ENCODE data around the gene SIK2. TPM values are rescaled to one million over a fixed set of nuclear protein-coding genes. Genes with fewer than 3 reads are reported as not detected.
A peak's percentile ranks its signal among the peaks of the same experiment; 100 is the strongest.
"Not testable (repeated sequence)": the region's sequence is repeated elsewhere in the genome, so short reads cannot be mapped to it uniquely, and the experiment has no call there.

SIK2 gene
- total and polyA plus RNA-seq, 2 donors = 10.4 to 14.2 TPM

DNA sequence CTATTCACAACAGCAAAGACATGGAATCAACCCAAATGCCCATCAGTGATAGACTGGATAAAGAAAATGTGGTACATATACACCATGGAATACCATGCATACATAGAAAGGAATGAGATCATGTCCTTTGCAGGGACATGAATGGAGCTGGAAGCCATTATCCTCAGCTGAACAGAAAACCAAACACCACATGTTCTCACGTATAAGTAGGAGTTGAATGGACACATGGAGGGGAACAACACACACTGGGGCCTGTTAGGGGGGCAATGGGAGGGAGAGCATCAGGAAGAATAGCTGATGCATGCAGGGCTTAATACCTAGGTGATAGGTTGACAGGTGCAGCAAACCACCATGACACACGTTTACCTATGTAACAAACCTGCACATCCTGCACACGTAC lies 115.4 kb downstream of the SIK2 start:
- not testable (repeated sequence) for H3K4me3 ChIP-seq (ENCODE audit: low read depth, low read length); DNase-seq (ENCODE audit: extremely low spot score); H3K36me3 ChIP-seq (ENCODE audit: insufficient read depth); H3K4me1 ChIP-seq (ENCODE audit: insufficient read depth); H3K27ac ChIP-seq (ENCODE audit: low read depth)
- WGBS = 92% methylated on average over 3 of the region's 3 CpGs

DNA sequence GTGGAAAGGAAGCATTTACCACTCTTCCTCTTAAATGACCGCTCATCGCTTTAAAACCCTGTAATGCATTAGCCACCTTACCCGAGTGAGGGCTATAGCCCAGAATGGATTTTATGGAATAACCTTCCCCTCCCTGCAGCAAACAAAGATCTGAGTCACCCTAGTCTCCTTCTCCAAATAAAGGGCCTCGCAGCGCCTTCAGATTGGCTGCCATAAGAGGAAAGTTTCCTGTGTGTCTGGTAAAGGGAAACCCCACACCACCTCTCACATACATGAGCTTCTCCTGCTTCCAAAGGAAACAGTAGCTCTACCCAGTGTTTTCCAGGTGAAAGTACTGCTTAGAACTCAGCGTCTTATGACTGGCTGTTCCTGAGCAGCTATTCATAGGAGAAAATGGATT lies 116.2 kb downstream of the SIK2 start:
- 39% methylated on average over 6 of the region's 6 CpGs for WGBS
- no peaks in the 10 kb centered on the region for H3K4me1 ChIP-seq (ENCODE audit: insufficient read depth)
- H3K36me3 ChIP-seq (ENCODE audit: insufficient read depth) = peaks cover 6% of the 10 kb centered on the region
- no peak for DNase-seq (ENCODE audit: extremely low spot score)
- H3K27ac ChIP-seq (ENCODE audit: low read depth) = no peak overlapping the region
- H3K4me3 ChIP-seq (ENCODE audit: low read depth, low read length) = no peak overlapping the region

DNA sequence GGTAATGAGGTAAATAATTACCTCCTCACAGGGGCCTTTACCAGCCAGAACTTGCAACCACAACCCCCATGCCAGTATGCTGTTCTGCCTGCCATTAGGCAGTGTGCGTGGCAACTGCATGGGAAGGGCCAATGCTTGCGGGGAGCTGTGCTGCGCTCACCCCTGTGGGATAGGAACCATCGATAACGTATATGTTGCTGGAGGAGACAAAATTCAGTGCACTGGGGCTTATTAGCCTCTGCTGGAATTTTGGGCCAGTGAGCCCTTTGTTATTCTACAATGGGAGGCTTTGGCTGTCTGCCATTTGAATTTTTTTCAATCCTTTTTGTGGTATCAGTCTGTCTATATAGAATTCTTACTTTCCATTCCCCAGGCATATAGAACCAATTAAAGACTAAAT lies 116.6 kb downstream of the SIK2 start:
- Histone ChIP-seq H3K27ac (ENCODE audit: low read depth) (no peak overlapping the region), H3K36me3 (ENCODE audit: insufficient read depth) (peaks cover 6% of the 10 kb centered on the region), H3K4me1 (ENCODE audit: insufficient read depth) (no peaks in the 10 kb centered on the region), H3K4me3 (ENCODE audit: low read depth, low read length) (no peak overlapping the region)
- 88% methylated on average over 5 of the region's 5 CpGs for WGBS
- DNase-seq (ENCODE audit: extremely low spot score) = no peak

DNA sequence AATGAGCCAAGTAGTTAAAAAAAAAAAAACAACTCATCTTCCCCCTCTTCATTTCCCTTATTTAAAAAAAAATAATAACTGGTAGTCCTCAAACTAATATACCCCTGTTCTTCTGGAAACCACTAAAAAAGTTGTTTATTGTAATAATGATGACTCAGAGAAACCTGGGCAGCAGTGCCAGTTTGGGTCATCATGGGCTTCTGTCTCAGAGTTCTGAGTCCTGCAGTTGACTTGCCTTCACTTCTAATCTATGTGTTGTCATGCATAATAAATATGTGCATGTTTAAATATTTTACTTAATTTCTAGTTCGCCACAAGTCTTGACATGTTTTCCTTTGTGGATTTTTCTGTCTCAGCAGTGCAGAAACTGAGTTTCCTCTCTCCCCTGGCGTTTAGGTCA lies 117.1 kb downstream of the SIK2 start:
- peaks cover 6% of the 10 kb centered on the region for H3K36me3 ChIP-seq (ENCODE audit: insufficient read depth)
- DNase-seq (ENCODE audit: extremely low spot score) = no peak
- H3K27ac ChIP-seq (ENCODE audit: low read depth) = peak overlapping the region; percentile 40
- whole genome bisulfite sequencing = 88% methylated on average over 2 of the region's 2 CpGs
- no peaks in the 10 kb centered on the region for H3K4me1 ChIP-seq (ENCODE audit: insufficient read depth)
- no peak overlapping the region for H3K4me3 ChIP-seq (ENCODE audit: low read depth, low read length)

DNA sequence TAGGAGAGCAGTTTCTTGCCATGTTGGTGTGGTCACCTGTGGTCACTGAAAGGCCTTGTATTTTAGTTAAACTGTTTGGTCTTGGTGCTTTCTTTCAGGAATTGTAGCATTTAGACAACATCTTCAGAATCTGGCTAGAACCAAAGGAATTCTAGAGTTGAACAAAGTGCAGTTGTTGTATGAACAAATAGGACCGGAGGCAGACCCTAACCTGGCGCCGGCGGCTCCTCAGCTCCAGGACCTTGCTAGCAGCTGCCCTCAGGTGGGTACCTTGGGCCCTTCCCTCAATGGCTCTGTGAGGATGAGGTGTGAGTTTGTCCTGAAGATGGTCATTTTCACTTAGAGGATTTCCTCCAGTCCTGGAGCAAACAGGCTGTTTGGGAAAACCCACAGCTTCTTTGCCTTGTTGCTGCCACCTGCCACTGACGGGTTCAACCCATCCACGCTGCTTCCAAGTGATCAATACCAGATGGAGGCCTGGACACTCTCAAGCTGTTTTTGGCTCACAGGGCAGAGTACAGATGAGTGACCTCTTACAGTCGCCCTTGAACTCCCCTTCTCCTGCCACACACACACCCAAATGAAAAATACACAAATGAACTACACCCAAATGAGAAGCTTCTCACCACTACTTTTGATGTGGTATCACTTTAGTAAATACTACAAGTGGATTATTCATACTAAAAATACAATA lies 118.7 kb downstream of the SIK2 start:
- Histone ChIP-seq H3K4me1 (ENCODE audit: insufficient read depth) (no peaks in the 10 kb centered on the region), H3K36me3 (ENCODE audit: insufficient read depth) (peaks cover 6% of the 10 kb centered on the region), H3K4me3 (ENCODE audit: low read depth, low read length) (no peak overlapping the region), H3K27ac (ENCODE audit: low read depth) (no peak overlapping the region)
- DNase-seq (ENCODE audit: extremely low spot score) = no peak
- WGBS = 93% methylated on average over 7 of the region's 7 CpGs

DNA sequence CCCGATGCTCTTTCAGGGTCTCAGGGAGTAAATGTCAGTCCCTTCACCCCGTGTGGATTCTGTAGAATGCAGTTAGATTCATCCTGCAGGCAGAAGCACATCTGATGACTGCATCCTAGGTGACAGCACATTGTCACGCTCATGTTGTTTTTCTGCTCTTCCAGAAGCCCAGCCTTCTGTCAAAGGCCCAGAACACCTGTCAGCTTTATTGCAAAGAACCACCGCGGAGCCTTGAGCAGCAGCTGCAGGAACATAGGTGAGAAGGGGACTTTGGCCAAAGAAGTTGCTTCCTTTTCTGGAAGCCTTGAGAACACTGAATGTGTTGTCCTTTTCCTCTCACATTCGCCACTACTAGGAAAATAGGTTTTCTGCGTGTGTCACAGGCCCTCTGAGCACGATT lies 120.3 kb downstream of the SIK2 start:
- DNase-seq (ENCODE audit: extremely low spot score) = no peak
- H3K4me1 ChIP-seq (ENCODE audit: insufficient read depth) = no peaks in the 10 kb centered on the region
- no peak overlapping the region for H3K27ac ChIP-seq (ENCODE audit: low read depth)
- WGBS = 95% methylated on average over 8 of the region's 8 CpGs
- peaks cover 6% of the 10 kb centered on the region for H3K36me3 ChIP-seq (ENCODE audit: insufficient read depth)
- no peak overlapping the region for H3K4me3 ChIP-seq (ENCODE audit: low read depth, low read length)

DNA sequence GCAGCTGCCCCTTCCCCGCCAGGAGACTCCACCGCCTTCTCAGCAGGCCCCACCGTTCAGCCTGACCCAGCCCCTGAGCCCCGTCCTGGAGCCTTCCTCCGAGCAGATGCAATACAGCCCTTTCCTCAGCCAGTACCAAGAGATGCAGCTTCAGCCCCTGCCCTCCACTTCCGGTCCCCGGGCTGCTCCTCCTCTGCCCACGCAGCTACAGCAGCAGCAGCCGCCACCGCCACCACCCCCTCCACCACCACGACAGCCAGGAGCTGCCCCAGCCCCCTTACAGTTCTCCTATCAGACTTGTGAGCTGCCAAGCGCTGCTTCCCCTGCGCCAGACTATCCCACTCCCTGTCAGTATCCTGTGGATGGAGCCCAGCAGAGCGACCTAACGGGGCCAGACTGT lies 121.3 kb downstream of the SIK2 start:
- WGBS = 71% methylated on average over 15 of the region's 15 CpGs
- DNase-seq (ENCODE audit: extremely low spot score) = no peak
- Histone ChIP-seq H3K4me3 (ENCODE audit: low read depth, low read length) (no peak overlapping the region), H3K36me3 (ENCODE audit: insufficient read depth) (peaks cover 6% of the 10 kb centered on the region), H3K27ac (ENCODE audit: low read depth) (no peak overlapping the region), H3K4me1 (ENCODE audit: insufficient read depth) (no peaks in the 10 kb centered on the region)

DNA sequence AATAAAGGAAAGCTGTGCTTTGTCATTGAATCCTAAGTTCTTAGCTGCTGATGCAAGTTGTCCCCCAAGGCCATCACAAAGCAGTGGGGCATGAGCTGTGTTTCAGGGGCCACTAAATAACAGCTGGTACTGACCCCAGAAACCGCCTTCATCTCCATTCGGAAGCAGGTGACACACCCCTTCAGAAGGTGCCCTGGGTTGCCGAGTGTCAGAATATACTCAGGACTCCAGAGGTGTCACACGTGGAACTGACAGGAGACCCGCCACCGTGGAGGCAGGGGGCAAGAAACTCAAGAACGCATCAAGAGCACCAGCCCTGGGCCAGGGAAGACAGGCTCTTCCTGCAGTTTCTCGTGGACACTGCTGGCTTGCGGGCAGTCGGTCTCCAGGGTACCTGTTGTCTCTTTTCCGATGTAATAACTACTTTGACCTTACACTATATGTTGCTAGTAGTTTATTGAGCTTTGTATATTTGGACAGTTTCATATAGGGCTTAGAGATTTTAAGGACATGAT lies 122.4 kb downstream of the SIK2 start:
- H3K4me3 ChIP-seq (ENCODE audit: low read depth, low read length) = no peak overlapping the region
- H3K4me1 ChIP-seq (ENCODE audit: insufficient read depth) = no peaks in the 10 kb centered on the region
- WGBS = 93% methylated on average over 11 of the region's 11 CpGs
- DNase-seq (ENCODE audit: extremely low spot score) = no peak
- no peak overlapping the region for H3K27ac ChIP-seq (ENCODE audit: low read depth)
- peaks cover 6% of the 10 kb centered on the region for H3K36me3 ChIP-seq (ENCODE audit: insufficient read depth)

DNA sequence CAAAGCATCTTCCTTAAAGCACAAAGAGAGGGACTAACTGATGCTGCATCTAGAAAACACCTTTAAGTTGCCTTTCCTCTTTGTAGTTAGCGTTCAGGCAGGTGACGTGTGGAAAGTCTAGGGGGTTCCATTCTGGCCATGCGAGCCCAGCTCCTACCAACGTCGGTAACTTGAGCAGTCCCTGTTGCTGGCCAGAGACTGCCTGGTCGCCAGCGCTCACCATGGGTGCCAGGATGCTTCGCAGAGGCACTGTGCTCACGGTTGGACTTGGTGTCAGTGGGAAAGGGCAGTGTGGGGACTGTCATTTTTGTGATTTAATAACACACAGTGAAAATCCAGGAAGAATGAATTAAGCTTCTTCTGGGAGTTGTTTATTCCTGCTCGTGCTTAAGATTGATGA lies 123.4 kb downstream of the SIK2 start:
- Histone ChIP-seq H3K27ac (ENCODE audit: low read depth) (no peak overlapping the region), H3K4me3 (ENCODE audit: low read depth, low read length) (no peak overlapping the region), H3K36me3 (ENCODE audit: insufficient read depth) (peaks cover 6% of the 10 kb centered on the region), H3K4me1 (ENCODE audit: insufficient read depth) (no peaks in the 10 kb centered on the region)
- WGBS = 86% methylated on average over 10 of the region's 10 CpGs
- DNase-seq (ENCODE audit: extremely low spot score) = no peak

DNA sequence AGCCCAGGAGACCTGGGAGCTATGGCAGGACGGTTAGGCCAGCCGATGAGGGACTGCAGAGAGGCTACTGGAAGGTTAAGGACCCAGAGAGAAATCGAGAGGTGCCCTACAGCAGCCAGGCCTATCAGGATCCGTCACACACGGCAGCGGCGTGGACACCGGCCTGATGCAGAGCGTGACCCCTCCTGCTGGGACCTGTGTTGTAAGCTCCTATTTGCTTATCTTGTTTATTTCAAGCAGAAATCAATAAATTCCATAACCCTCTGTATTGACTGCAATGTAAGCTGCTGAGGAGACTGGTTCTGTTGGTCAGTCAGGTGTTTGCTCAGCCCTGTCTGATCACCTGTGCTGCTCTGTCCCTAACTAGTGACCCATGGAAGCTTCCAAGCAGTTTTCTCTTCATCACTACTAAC lies 124.1 kb downstream of the SIK2 start:
- no peak overlapping the region for H3K27ac ChIP-seq (ENCODE audit: low read depth)
- peaks cover 3% of the 10 kb centered on the region for H3K36me3 ChIP-seq (ENCODE audit: insufficient read depth)
- no peak for DNase-seq (ENCODE audit: extremely low spot score)
- no peaks in the 10 kb centered on the region for H3K4me1 ChIP-seq (ENCODE audit: insufficient read depth)
- WGBS = 93% methylated on average over 9 of the region's 9 CpGs
- H3K4me3 ChIP-seq (ENCODE audit: low read depth, low read length) = no peak overlapping the region

DNA sequence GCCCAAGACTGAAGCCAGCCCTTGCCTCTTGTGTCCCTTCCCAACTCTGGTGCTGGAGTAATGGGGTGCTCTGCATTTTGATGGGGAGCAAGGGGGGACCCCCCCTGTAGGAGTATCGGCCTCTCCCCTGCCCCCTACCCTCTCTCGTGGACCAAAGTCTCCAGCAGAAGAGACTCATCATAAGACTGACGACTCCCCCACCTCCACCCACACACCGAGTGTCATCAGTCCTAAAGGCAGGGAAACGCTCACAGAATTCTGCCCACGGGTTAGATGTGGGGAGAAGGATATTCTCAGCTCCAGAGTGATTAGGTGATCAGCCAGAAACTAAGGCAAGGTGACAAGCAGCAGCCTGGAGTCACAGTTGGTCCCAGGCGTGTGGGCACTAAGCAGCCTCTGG lies 125.2 kb downstream of the SIK2 start:
- 79% methylated on average over 7 of the region's 7 CpGs for WGBS

DNA sequence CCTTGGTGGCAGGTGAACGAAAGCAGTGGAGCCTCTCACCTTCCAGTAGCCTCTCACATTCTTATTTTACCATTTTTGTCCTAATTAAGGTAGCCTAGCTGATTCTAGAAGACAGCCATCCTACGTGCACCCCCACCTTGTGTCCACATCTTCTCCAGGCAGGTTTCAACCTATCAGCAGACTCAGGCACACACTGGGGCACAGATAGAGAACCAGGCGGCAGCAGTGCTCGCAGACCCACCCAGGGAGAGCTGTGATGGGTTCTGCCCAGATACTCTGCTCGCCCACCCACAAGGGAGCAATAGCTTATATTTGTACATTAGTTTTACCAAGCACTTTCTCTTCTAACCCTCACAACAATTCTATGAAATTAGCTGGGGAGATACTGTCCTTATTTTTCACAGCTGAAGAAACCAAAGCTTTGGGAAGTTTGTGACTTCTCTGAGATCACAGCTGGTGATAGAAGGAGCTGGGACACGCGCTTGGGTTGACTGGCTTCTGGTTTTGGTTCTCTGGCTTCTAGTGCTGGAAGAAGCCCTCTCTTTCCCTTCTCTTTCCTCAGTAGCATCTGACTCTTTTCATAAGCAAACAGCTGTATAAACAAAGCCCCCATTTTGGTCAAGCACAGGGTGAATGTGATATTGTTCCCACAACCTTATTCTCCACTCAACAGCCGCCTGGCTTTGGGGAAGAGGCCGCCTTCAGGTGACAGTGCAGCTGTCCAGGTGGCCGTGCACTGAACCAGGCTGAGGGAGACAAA lies 127.0 kb downstream of the SIK2 start:
- Histone ChIP-seq H3K4me3 (ENCODE audit: low read depth, low read length) (no peak overlapping the region), H3K36me3 (ENCODE audit: insufficient read depth) (no peaks in the 10 kb centered on the region), H3K27ac (ENCODE audit: low read depth) (no peak overlapping the region), H3K4me1 (ENCODE audit: insufficient read depth) (no peaks in the 10 kb centered on the region)
- 78% methylated on average over 10 of the region's 10 CpGs for WGBS
- no peak for DNase-seq (ENCODE audit: extremely low spot score)

More for the DNA sequence above, 125.2 kb downstream of the SIK2 start:
- no peaks in the 10 kb centered on the region for H3K4me1 ChIP-seq (ENCODE audit: insufficient read depth)
- H3K27ac ChIP-seq (ENCODE audit: low read depth) = no peak overlapping the region
- no peak overlapping the region for H3K4me3 ChIP-seq (ENCODE audit: low read depth, low read length)
- H3K36me3 ChIP-seq (ENCODE audit: insufficient read depth) = peaks cover 3% of the 10 kb centered on the region
- DNase-seq (ENCODE audit: extremely low spot score) = no peak

DNA sequence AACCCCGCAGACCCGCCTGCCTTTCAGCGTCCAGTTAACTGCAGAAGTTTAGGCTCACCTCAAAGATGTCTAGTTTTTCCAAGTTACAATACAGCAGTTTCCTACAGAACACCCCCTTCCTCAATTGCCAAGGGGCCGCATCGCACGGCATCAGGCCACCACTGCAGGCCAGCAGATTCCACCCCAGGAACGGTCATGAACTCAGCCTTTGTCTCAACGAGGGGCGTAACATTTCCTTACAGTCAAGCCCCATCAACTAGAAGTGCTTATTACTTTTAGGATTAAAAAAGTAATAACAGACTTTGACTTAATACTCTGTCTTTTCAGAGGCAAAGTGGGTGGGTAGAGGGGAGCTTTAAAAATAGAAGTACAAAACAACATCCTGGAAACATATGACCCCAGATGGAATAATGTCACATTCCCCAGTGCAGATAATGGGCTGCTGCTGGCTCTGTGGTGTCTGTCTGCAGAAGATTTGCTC lies 127.6 kb downstream of the SIK2 start:
- Histone ChIP-seq H3K4me1 (ENCODE audit: insufficient read depth) (no peaks in the 10 kb centered on the region), H3K27ac (ENCODE audit: low read depth) (no peak overlapping the region)
- DNase-seq (ENCODE audit: extremely low spot score) = no peak

More for the DNA sequence above, 127.6 kb downstream of the SIK2 start:
- WGBS = 48% methylated on average over 9 of the region's 9 CpGs
- no peak overlapping the region for H3K4me3 ChIP-seq (ENCODE audit: low read depth, low read length)
- no peaks in the 10 kb centered on the region for H3K36me3 ChIP-seq (ENCODE audit: insufficient read depth)

Measured in urinary bladder (tissue), 4 donors.